ENCODE data around the gene POU3F1. TPM values are rescaled to one million over a fixed set of nuclear protein-coding genes. Genes with fewer than 3 reads are reported as not detected.

The POU3F1 gene
- total RNA-seq, 1 donor from 2014 or later = 6.1 TPM

GRCh38 chr1:38085666-38086330 lies 39.2 kb upstream of the POU3F1 start:
- no peak for TF ChIP-seq CTCF (IDR thresholded peaks at IDR 0.05)
- no peaks in the 10 kb centered on the region for H3K36me3 Mint-ChIP-seq (ENCODE audit: low read depth)
- intact Hi-C loops (cut with micrococcal nuclease) = no loop called here
- ATAC-seq (ENCODE audit: low read depth) = no peak
- no peaks in the 10 kb centered on the region for H3K4me1 Mint-ChIP-seq
- H3K27me3 Mint-ChIP-seq = peaks cover 14% of the 10 kb centered on the region
- ChIA-PET POLR2A (no interaction called here), CTCF (no interaction called here)
- H3K27ac Mint-ChIP-seq = no peak overlapping the region
- no peak for DNase-seq
- no peak overlapping the region for H3K4me3 Mint-ChIP-seq
- H3K9me3 Mint-ChIP-seq = no peaks in the 10 kb centered on the region

GRCh38 chr1:38084700-38085099 lies 38.1 kb upstream of the POU3F1 start:
- no peaks in the 10 kb centered on the region for H3K9me3 Mint-ChIP-seq
- H3K4me3 Mint-ChIP-seq = no peak overlapping the region
- DNase-seq (no peak), ATAC-seq (ENCODE audit: low read depth) (no peak)
- no peak for TF ChIP-seq CTCF (IDR thresholded peaks at IDR 0.05)
- ChIA-PET POLR2A (no interaction called here), CTCF (interaction anchor here (0.7 kb wide), 1 partner anchor 44 kb away, joined by 3 read pairs; no protein-coding TSS in a partner anchor)
- H3K36me3 Mint-ChIP-seq (ENCODE audit: low read depth) = no peaks in the 10 kb centered on the region
- H3K27ac Mint-ChIP-seq = no peak overlapping the region
- H3K27me3 Mint-ChIP-seq = peaks cover 4% of the 10 kb centered on the region
- intact Hi-C loops (cut with micrococcal nuclease) = no loop called here
- no peaks in the 10 kb centered on the region for H3K4me1 Mint-ChIP-seq

GRCh38 chr1:38084113-38084512 lies 37.5 kb upstream of the POU3F1 start:
- intact Hi-C loops (cut with micrococcal nuclease) = no loop called here
- no peak for DNase-seq
- ATAC-seq (ENCODE audit: low read depth) = no peak
- H3K36me3 Mint-ChIP-seq (ENCODE audit: low read depth) = no peaks in the 10 kb centered on the region
- no peak for TF ChIP-seq CTCF (IDR thresholded peaks at IDR 0.05)
- peaks cover 2% of the 10 kb centered on the region for H3K27me3 Mint-ChIP-seq
- no peaks in the 10 kb centered on the region for H3K9me3 Mint-ChIP-seq
- CTCF ChIA-PET = interaction anchor here (1.4 kb wide), 1 partner anchor 15 kb away, joined by 3 read pairs; no protein-coding TSS in a partner anchor
- no peaks in the 10 kb centered on the region for H3K4me1 Mint-ChIP-seq
- H3K27ac Mint-ChIP-seq = no peak overlapping the region
- no peak overlapping the region for H3K4me3 Mint-ChIP-seq
- POLR2A ChIA-PET = no interaction called here

DNA sequence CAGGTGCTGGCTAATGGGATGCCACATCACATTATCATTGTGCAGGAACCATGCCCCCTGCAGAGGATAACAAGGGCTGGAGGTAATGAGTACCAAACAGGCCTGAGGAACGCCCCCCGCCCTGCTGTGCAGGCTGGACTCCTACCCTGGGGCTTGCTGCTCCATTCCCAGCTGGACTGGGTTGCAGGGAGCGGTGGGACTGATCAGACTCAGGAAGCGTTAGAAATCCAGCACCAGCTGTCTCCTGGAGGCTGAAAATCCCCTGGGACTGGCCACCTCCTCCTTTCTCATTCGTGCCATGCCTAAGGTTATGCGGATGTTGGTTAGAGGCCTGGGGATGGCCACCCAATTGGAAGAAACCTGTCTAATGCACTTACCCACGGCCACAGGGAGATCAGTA lies 36.9 kb upstream of the POU3F1 start:
- Mint-ChIP-seq H3K4me1 (no peaks in the 10 kb centered on the region), H3K9me3 (no peaks in the 10 kb centered on the region), H3K27me3 (peaks cover 2% of the 10 kb centered on the region), H3K36me3 (ENCODE audit: low read depth) (no peaks in the 10 kb centered on the region), H3K4me3 (no peak overlapping the region), H3K27ac (no peak overlapping the region)
- ChIA-PET CTCF (interaction anchor here (1.4 kb wide), 1 partner anchor 15 kb away, joined by 3 read pairs; no protein-coding TSS in a partner anchor), POLR2A (no interaction called here)
- intact Hi-C loops (cut with micrococcal nuclease) = no loop called here
- TF ChIP-seq CTCF (IDR thresholded peaks at IDR 0.05) = no peak
- no peak for DNase-seq
- ATAC-seq (ENCODE audit: low read depth) = no peak

DNA sequence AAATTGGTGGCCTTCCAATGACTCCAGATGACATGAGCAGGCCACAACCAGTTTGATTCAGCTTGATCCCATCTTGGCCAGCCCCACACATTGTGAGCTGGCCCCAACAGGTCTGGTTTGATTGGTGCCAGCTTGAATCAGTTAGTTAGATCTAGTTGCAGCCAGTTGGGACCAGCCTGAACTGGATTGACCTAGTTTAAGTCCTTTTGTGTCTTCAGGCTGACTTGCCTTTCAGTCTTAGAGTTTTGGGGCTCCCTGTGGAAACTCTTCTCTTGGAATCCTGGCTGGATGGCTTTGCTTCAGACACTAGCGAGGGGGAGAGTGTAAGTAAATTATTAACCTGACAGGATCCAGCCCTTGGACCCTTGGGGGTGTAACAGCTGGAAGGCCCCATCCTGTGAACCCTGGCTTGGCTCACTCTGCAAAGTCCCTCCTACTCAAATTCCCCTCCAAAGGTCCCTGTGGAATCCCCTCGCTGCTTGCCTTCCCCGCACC lies 36.2 kb upstream of the POU3F1 start:
- CTCF ChIA-PET = interaction anchor here (1.4 kb wide), 1 partner anchor 16 kb away, joined by 3 read pairs; no protein-coding TSS in a partner anchor
- no peak for DNase-seq
- no peaks in the 10 kb centered on the region for H3K4me1 Mint-ChIP-seq
- no peaks in the 10 kb centered on the region for H3K36me3 Mint-ChIP-seq (ENCODE audit: low read depth)
- intact Hi-C loops (cut with micrococcal nuclease) = no loop called here
- no peak overlapping the region for H3K4me3 Mint-ChIP-seq
- POLR2A ChIA-PET = no interaction called here
- no peak for TF ChIP-seq CTCF (IDR thresholded peaks at IDR 0.05)
- no peaks in the 10 kb centered on the region for H3K9me3 Mint-ChIP-seq
- ATAC-seq (ENCODE audit: low read depth) = no peak
- no peak overlapping the region for H3K27ac Mint-ChIP-seq
- peaks cover 2% of the 10 kb centered on the region for H3K27me3 Mint-ChIP-seq
